HG02885 (cell line): ENCODE data around the gene MYMK.
"Not testable (repeated sequence)": the region's sequence is repeated elsewhere in the genome, so short reads cannot be mapped to it uniquely, and the experiment has no call there.

Experiments used
- ATAC-seq: cut with Tn5 transposase; IDR thresholded peaks from one replicate; pipeline ENCODE4 v1.9.1; 2021; ENCODE audit warnings: mild to moderate bottlenecking; ENCODE audit not compliant: unreplicated experiment, poor library complexity

MYMK gene

GRCh38 chr9:133524679-133525228, at the start of gene MYMK:
MYMK (minus strand) TSS chr9:133524959; CDS start chr9:133524844, 115 bp downstream.
- ATAC-seq: no peak

GRCh38 chr9:133573791-133574515, 49.2 kb upstream of the MYMK start:
- ATAC-seq: no peak

GRCh38 chr9:133572821-133573361, 48.1 kb upstream of the MYMK start:
- ATAC-seq: no peak

GRCh38 chr9:133571896-133572595, 47.3 kb upstream of the MYMK start:
- ATAC-seq: no peak

- ATAC-seq: no peak
Measured at GRCh38 chr9:133571391-133571890, 46.7 kb upstream of the MYMK start.

- ATAC-seq: no peak
Measured at GRCh38 chr9:133570691-133571080, 45.9 kb upstream of the MYMK start.

- ATAC-seq: no peak
Measured at GRCh38 chr9:133569891-133570690, 45.3 kb upstream of the MYMK start.

GRCh38 chr9:133569121-133569785, 44.5 kb upstream of the MYMK start:
- ATAC-seq: no peak

GRCh38 chr9:133568186-133568585, 43.4 kb upstream of the MYMK start:
- no peak for ATAC-seq

GRCh38 chr9:133566817-133567216, 42.1 kb upstream of the MYMK start:
- no peak for ATAC-seq

- no peak for ATAC-seq
Measured at GRCh38 chr9:133566382-133566781, 41.6 kb upstream of the MYMK start.

- no peak for ATAC-seq
Measured at GRCh38 chr9:133564451-133565116, 39.8 kb upstream of the MYMK start.

GRCh38 chr9:133563814-133564213, 39.1 kb upstream of the MYMK start:
- not testable (repeated sequence) for ATAC-seq

- ATAC-seq: no peak
Measured at GRCh38 chr9:133563291-133563796, 38.6 kb upstream of the MYMK start.

- ATAC-seq: no peak
Measured at GRCh38 chr9:133562611-133563290, 38.0 kb upstream of the MYMK start.

GRCh38 chr9:133561976-133562554, 37.3 kb upstream of the MYMK start:
- ATAC-seq: no peak

GRCh38 chr9:133560944-133561343, 36.2 kb upstream of the MYMK start:
- ATAC-seq: no peak

- ATAC-seq: no peak
Measured at GRCh38 chr9:133560311-133560710, 35.6 kb upstream of the MYMK start.
